ENCODE measurements around the gene BHLHE41. TPM values are rescaled to one million over a fixed set of nuclear protein-coding genes. Genes with fewer than 3 reads are reported as not detected.
A peak's percentile ranks its signal among the peaks of the same experiment; 100 is the strongest.

The BHLHE41 gene
- total and polyA plus RNA-seq, 9 of the 15 experiments (the other 6 are each of a cell fraction or from before 2014, with no cell fraction given): not detected

DNA sequence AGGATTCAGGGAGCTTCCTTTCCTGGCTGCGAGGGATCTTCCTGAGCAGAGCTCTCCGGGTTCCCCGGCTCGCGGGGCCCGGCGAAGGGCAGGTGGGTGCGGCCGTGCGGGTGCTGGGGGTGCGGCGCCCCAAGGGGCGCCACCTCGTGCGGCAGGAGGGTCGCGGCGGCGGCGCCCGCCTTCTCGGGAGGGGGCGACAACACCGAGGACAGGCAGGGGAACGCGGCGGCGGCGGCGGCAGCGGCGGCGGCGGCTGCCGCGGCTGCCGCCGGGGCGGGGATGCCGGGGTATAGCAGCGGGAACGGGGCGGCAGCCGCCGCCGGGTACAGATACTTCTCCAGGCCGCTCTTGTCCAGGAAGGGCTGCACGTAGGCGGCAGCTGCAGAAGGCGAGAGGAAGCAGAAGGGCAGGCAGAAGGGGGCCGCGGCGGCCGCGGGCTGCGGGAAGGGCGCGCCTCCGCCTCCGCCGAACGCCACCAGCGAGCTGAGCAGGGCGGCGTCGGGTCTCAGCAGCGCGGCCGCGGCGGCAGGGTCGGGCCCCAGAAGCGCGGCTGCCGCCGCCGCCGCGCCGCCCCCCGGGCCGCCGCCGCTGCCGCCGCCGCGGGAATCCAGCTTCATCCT lies 2.7 kb downstream of the BHLHE41 start (continued):
- TF ChIP-seq, protein P1, sequence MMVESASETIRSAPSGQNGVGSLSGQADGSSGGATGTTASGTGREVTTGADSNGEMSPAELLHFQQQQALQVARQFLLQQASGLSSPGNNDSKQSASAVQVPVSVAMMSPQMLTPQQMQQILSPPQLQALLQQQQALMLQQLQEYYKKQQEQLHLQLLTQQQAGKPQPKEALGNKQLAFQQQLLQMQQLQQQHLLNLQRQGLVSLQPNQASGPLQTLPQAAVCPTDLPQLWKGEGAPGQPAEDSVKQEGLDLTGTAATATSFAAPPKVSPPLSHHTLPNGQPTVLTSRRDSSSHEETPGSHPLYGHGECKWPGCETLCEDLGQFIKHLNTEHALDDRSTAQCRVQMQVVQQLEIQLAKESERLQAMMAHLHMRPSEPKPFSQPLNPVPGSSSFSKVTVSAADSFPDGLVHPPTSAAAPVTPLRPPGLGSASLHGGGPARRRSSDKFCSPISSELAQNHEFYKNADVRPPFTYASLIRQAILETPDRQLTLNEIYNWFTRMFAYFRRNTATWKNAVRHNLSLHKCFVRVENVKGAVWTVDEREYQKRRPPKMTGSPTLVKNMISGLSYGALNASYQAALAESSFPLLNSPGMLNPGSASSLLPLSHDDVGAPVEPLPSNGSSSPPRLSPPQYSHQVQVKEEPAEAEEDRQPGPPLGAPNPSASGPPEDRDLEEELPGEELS (CRISPR knock-in tag; IDR thresholded peaks at IDR 0.05; ENCODE audit: borderline replicate concordance): no peak
- TF ChIP-seq POLR2A (conservative IDR thresholded peaks at IDR 0.05): no peak
- no peak for TF ChIP-seq U2AF1 (optimal IDR thresholded peaks at IDR 0.05; ENCODE audit: low read depth, low read length)
- TF ChIP-seq NR4A1 (CRISPR knock-in tag; IDR thresholded peaks at IDR 0.05): no peak
- TF ChIP-seq NR4A1 (tag; IDR thresholded peaks at IDR 0.05): no peak
- no peak for TF ChIP-seq BCOR (IDR thresholded peaks at IDR 0.05)
- TF ChIP-seq, protein P2, sequence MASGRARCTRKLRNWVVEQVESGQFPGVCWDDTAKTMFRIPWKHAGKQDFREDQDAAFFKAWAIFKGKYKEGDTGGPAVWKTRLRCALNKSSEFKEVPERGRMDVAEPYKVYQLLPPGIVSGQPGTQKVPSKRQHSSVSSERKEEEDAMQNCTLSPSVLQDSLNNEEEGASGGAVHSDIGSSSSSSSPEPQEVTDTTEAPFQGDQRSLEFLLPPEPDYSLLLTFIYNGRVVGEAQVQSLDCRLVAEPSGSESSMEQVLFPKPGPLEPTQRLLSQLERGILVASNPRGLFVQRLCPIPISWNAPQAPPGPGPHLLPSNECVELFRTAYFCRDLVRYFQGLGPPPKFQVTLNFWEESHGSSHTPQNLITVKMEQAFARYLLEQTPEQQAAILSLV (tag; IDR thresholded peaks at IDR 0.05): no peak

DNA sequence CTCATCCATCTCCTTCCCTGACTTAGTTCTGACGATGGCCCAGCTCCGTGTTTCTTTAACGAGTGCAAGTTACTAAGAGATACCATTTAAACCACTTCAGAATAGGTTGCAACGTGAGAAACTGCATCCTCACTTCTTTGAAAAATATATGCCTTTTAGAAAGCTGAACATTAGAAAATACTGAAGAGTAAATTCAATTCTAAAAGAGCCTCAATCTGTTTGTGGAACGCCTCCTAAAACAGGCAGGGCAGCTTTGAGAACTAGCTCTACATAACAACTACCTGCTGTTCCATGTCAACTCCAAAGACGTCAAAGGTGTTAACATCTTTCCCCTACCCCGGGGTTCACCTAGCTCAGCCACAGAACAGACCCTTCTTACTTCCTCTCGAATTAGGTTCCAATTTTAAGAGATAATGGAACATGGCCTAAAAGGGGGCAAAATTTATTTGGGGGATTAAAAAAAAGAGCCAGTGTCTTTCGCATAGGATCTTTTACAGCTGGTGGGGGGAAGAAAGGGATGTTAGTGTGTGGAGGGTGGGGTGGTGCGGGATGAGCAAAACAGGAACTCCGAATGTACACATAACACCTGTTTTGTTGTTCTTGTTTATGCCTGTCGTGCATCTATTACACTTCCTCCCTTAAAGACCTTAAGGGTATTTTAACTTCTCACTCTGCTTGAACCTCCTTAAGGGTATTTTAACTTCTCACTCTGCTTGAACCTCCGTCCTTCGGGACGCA lies 3.3 kb downstream of the BHLHE41 start:
- no peak overlapping the region for H3K9ac ChIP-seq (ENCODE audit: insufficient read depth in 1 of 2, low read depth in 2 of 2, low read length in 2 of 2)
- no TSS peak for BruUV-seq (replicated peaks)
- intact Hi-C loops (cut with micrococcal nuclease): no loop called here
- 0 out of 2 replicates have a peak, but pooled peaks have one; percentile 29 for TF ChIP-seq EZH2 (IDR thresholded peaks at IDR 0.05; ENCODE audit: borderline replicate concordance, low read depth, low read length)
- TF ChIP-seq NCOA2 (IDR thresholded peaks at IDR 0.05; ENCODE audit: partially characterized antibody in 2 of 2): no peak
- TF ChIP-seq NR2C1 (IDR thresholded peaks at IDR 0.05): no peak
- TF ChIP-seq NR2C1 (tag; IDR thresholded peaks at IDR 0.05): no peak
- TF ChIP-seq, protein P3, sequence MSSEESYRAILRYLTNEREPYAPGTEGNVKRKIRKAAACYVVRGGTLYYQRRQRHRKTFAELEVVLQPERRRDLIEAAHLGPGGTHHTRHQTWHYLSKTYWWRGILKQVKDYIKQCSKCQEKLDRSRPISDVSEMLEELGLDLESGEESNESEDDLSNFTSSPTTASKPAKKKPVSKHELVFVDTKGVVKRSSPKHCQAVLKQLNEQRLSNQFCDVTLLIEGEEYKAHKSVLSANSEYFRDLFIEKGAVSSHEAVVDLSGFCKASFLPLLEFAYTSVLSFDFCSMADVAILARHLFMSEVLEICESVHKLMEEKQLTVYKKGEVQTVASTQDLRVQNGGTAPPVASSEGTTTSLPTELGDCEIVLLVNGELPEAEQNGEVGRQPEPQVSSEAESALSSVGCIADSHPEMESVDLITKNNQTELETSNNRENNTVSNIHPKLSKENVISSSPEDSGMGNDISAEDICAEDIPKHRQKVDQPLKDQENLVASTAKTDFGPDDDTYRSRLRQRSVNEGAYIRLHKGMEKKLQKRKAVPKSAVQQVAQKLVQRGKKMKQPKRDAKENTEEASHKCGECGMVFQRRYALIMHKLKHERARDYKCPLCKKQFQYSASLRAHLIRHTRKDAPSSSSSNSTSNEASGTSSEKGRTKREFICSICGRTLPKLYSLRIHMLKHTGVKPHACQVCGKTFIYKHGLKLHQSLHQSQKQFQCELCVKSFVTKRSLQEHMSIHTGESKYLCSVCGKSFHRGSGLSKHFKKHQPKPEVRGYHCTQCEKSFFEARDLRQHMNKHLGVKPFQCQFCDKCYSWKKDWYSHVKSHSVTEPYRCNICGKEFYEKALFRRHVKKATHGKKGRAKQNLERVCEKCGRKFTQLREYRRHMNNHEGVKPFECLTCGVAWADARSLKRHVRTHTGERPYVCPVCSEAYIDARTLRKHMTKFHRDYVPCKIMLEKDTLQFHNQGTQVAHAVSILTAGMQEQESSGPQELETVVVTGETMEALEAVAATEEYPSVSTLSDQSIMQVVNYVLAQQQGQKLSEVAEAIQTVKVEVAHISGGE (CRISPR knock-in tag; IDR thresholded peaks at IDR 0.05): no peak
- TF ChIP-seq, protein P4, sequence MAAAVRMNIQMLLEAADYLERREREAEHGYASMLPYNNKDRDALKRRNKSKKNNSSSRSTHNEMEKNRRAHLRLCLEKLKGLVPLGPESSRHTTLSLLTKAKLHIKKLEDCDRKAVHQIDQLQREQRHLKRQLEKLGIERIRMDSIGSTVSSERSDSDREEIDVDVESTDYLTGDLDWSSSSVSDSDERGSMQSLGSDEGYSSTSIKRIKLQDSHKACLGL (CRISPR knock-in tag; IDR thresholded peaks at IDR 0.05; ENCODE audit: borderline replicate concordance, poor library complexity, severe bottlenecking): no peak

More for the DNA sequence above, 3.3 kb downstream of the BHLHE41 start:
- 19% methylated on average over 15 of the region's 15 CpGs for WGBS (ENCODE audit: insufficient coverage, low coverage, missing lambda C conversion rate)
- H3K4me1 ChIP-seq (replicated peaks in 1 of 2; ENCODE audit: control insufficient read depth in 2 of 2, insufficient read depth in 2 of 2, low read length in 2 of 2): peaks cover 6 to 23% of the 10 kb centered on the region in 2 experiments
- H3K36me3 ChIP-seq (ENCODE audit: control insufficient read depth, insufficient read depth, low read length): no peaks in the 10 kb centered on the region
- DNase-seq (ENCODE audit: extremely low read depth in 1 of 4, low spot score in 3 of 4) (no peak), ATAC-seq (no peak), FAIRE-seq (no peak)
- no peaks in the 10 kb centered on the region for H3K9me3 ChIP-seq (replicated peaks; ENCODE audit: control insufficient read depth, insufficient read depth, low read depth, low read length)
- peaks cover 41 to 45% of the 10 kb centered on the region in 2 experiments for H3K27me3 ChIP-seq (ENCODE audit: control insufficient read depth in 2 of 2, insufficient read depth in 2 of 2, low read length in 2 of 2)
- ChIA-PET POLR2A (no interaction called here), CTCF (ENCODE audit: low intra/inter-chr PET ratio) (no interaction called here)
- H3K4me3 ChIP-seq: no peak overlapping the region
- H2AFZ ChIP-seq (ENCODE audit: low read depth, low read length): no peak overlapping the region
- no peaks in the 10 kb centered on the region; the same call in 1 of the 2 replicates for H4K20me1 ChIP-seq (replicated peaks; ENCODE audit: control insufficient read depth, insufficient read depth, low read length)
- H3K4me2 ChIP-seq (ENCODE audit: insufficient read depth, low read length): no peak overlapping the region
- H3K79me2 ChIP-seq (ENCODE audit: control insufficient read depth, insufficient read depth, low read length): no peaks in the 10 kb centered on the region
- no peaks in the 10 kb centered on the region for H3K9me1 ChIP-seq (ENCODE audit: control insufficient read depth, insufficient read depth, low read length)
- in situ Hi-C loops (cut with MboI): no loop called here
- no peak overlapping the region for H3K27ac ChIP-seq (ENCODE audit: extremely low read depth, low read depth, low read length)

Measured in K562 (cell line).